ENCODE data around the gene CLCF1. TPM values are rescaled to one million over a fixed set of nuclear protein-coding genes. Genes with fewer than 3 reads are reported as not detected.

CLCF1 gene
- polyA plus RNA-seq, 1 of the 3 experiments (the other 2 are of a cell fraction), result 27.0 TPM

DNA sequence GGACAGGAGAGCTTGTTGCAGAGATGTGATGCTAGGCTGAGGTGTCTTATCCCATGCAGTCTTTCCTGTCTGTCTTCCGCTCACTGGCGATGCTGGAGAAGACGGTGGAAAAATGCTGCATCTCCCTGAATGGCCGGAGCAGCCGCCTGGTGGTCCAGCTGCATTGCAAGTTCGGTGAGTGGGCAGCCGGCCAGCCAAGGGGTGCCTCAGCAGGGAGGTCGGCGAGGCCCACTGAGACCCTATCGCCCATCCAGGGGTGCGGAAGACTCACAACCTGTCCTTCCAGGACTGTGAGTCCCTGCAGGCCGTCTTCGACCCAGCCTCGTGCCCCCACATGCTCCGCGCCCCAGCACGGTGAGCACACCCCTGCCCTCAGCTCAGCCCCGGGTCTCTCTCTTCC lies 20.0 kb upstream of the CLCF1 start:
- Histone ChIP-seq H3K79me2 (ENCODE audit: insufficient read depth) (peaks cover 23% of the 10 kb centered on the region), H3K9ac (no peak overlapping the region), H3K4me2 (no peak overlapping the region), H3K4me3 (ENCODE audit: low read depth in 2 of 2, low read length in 1 of 2) (no peak overlapping the region), H2AFZ (ENCODE audit: low read depth) (no peak overlapping the region), H4K20me1 (ENCODE audit: insufficient read depth) (no peaks in the 10 kb centered on the region), H3F3A (replicated peaks; ENCODE audit: insufficient read depth) (peaks cover 18% of the 10 kb centered on the region), H3K27ac (ENCODE audit: low read depth in 2 of 2, low read length in 1 of 2) (no peak overlapping the region), H3K4me1 (ENCODE audit: control insufficient read depth in 1 of 2, insufficient read depth in 2 of 2, low read depth in 1 of 2, low read length in 1 of 2) (peaks cover 0 to 13% of the 10 kb centered on the region in 2 experiments; a peak in 1 of 4 replicates), H3K27me3 (ENCODE audit: insufficient read depth) (no peaks in the 10 kb centered on the region), H3K9me2 (no peaks in the 10 kb centered on the region), H3K9me3 (no peaks in the 10 kb centered on the region), H3K36me3 (replicated peaks in 1 of 2; ENCODE audit: control insufficient read depth in 1 of 2, insufficient read depth in 2 of 2, low read length in 1 of 2) (peaks cover 8 to 13% of the 10 kb centered on the region in 2 experiments)
- 92% methylated on average over 6 of the region's 18 CpGs for WGBS (ENCODE audit: low lambda C conversion rate)
- ChIA-PET CTCF (interaction anchor here (2.5 kb wide), 1 partner anchor 11 kb away, joined by 6 read pairs; no protein-coding TSS in a partner anchor), POLR2A (no interaction called here)
- TF ChIP-seq FOXM1 (IDR thresholded peaks at IDR 0.05; ENCODE audit: low read depth), result no peak
- no peak for TF ChIP-seq MAX (IDR thresholded peaks at IDR 0.05; ENCODE audit: low read depth)
- no peak for TF ChIP-seq NRF1 (IDR thresholded peaks at IDR 0.05; ENCODE audit: low read depth, low read length)
- TF ChIP-seq RXRA (IDR thresholded peaks at IDR 0.05; ENCODE audit: borderline replicate concordance, low read depth), result no peak
- TF ChIP-seq, protein P1, sequence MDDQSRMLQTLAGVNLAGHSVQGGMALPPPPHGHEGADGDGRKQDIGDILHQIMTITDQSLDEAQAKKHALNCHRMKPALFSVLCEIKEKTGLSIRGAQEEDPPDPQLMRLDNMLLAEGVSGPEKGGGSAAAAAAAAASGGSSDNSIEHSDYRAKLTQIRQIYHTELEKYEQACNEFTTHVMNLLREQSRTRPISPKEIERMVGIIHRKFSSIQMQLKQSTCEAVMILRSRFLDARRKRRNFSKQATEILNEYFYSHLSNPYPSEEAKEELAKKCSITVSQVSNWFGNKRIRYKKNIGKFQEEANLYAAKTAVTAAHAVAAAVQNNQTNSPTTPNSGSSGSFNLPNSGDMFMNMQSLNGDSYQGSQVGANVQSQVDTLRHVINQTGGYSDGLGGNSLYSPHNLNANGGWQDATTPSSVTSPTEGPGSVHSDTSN (IDR thresholded peaks at IDR 0.05), result no peak
- no peak for TF ChIP-seq EZH2phosphoT487 (IDR thresholded peaks at IDR 0.05; ENCODE audit: borderline replicate concordance, low read depth)
- TF ChIP-seq JUND (IDR thresholded peaks at IDR 0.05), result no peak
- no peak for DNase-seq

- CTCF ChIA-PET, result interaction anchor here (0.9 to 2.7 kb wide), 17 partner anchors 10 to 225 kb away, joined by 3 to 53 read pairs (median 4); partner anchors contain the start of genes CLCF1 and PPP1CA
- H3K9me3 ChIP-seq, result no peaks in the 10 kb centered on the region
- peak overlapping the region; percentile 68; the same call in 1 of the 2 replicates for H2AFZ ChIP-seq (ENCODE audit: low read depth)
- 16% methylated on average over 28 of the region's 31 CpGs for WGBS (ENCODE audit: low lambda C conversion rate)
- peaks cover 0 to 1% of the 10 kb centered on the region in 2 experiments for H3K36me3 ChIP-seq (replicated peaks in 1 of 2; ENCODE audit: control insufficient read depth in 1 of 2, insufficient read depth in 2 of 2, low read length in 1 of 2)
- POLR2A ChIA-PET, result interaction anchor here (0.8 to 2.6 kb wide), 13 partner anchors 9 to 130 kb away, joined by 3 to 32 read pairs (median 4); partner anchors contain the start of genes AIP, CLCF1, POLD4 and PPP1CA
- no peak for DNase-seq
- no peaks in the 10 kb centered on the region for H3K9me2 ChIP-seq
- peak overlapping the region in 1 of 2 experiments; percentile 27; a peak in 2 of 4 replicates for H3K27ac ChIP-seq (ENCODE audit: low read depth in 2 of 2, low read length in 1 of 2)
- H3K27me3 ChIP-seq (ENCODE audit: insufficient read depth), result no peaks in the 10 kb centered on the region
- peak overlapping the region; percentile 76 to 98 for H3K4me3 ChIP-seq (ENCODE audit: low read depth in 2 of 2, low read length in 1 of 2)
- H3K4me2 ChIP-seq, result peak overlapping the region; percentile 99
- H3F3A ChIP-seq (replicated peaks; ENCODE audit: insufficient read depth), result peaks cover 14% of the 10 kb centered on the region
- peaks cover 0 to 13% of the 10 kb centered on the region in 2 experiments; a peak in 1 of 4 replicates for H3K4me1 ChIP-seq (ENCODE audit: control insufficient read depth in 1 of 2, insufficient read depth in 2 of 2, low read depth in 1 of 2, low read length in 1 of 2)
- no peak for TF ChIP-seq TEAD4 (IDR thresholded peaks at IDR 0.05; ENCODE audit: borderline replicate concordance, insufficient read depth)
- no peak for TF ChIP-seq POLR2AphosphoS5 (IDR thresholded peaks at IDR 0.05; ENCODE audit: low read depth, low read length)
- no peak for TF ChIP-seq GABPA (IDR thresholded peaks at IDR 0.05; ENCODE audit: low read depth)
- peaks cover 23% of the 10 kb centered on the region for H3K79me2 ChIP-seq (ENCODE audit: insufficient read depth)
- H4K20me1 ChIP-seq (ENCODE audit: insufficient read depth), result no peaks in the 10 kb centered on the region
- H3K9ac ChIP-seq, result peak overlapping the region; percentile 97
Measured at GRCh38 chr11:67392183-67392715, 18.9 kb upstream of the CLCF1 start.
